ENCODE results near the gene TENM4.
"Not testable (repeated sequence)": the region's sequence is repeated elsewhere in the genome, so short reads cannot be mapped to it uniquely, and the experiment has no call there.

The TENM4 gene

DNA sequence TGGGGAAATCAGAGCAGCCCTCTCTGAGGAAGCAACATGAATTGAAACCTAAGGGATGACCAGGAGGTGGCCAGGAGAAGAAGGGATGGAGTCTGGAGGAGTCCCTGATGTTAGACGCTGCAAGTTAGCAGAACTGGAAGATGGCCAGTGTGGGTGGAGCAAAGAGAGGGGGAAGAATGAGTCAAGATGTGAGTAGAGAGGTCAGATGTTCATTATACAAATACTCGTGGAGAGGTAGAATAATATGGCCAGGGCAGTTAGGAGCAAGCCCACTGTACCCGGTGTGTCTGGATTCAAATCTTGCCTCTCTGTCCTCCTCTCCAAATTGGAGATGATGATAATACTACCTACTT is 242.0 kb downstream of the TENM4 start:
- DNase-seq, result no peak

DNA sequence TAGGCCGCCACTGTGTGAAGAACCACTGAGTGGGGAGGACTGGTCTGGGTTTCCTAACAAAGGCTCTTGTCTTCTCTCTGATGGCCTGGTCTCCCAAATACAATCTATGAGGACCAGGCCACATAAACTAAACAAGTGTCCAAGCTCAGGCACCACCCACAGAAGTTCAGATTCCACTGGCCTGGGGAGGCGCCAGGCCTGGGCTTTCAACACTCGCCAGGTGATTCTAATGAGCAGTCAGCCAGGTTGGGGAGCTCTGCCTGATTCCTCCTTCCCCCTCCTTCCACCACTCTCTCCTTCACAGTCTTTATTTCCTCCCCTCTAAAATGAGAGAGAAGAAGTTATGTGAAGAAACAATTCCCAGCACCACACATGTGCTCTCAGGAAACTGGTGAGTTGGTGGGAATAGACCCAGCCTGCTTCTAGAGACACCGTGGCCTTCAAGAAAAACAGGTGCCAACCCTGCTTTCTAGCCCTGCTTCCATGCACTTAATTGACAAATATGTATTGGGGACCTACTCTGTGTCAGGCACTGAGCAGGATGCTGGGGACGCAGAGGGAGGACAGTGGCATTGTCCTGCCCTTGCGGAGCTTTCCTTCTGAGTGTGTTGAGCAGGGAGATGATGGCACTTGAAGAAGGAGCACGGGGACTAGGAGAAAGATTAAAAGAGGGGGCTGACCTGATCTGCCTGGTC is 242.5 kb downstream of the TENM4 start:
- DNase-seq, result no peak

DNA sequence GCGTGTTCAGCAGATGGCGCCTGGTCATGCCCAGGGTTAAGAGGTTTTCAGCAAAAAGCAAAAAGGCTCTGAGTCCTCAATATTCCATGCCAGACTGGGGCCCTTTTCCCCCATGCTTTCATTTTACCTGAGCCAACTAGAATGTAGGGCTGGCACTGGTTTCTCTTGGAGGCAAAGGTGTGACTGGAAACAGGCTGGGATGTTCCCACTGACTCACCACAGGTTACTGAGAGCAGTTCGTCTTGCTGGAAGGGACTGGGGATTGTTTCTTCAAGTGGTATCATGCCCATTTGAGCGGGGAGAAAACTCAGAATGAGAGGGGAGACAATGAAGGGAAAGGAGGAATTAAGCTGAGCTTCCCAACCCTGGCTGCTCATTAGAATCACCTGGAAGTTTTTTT is 243.9 kb downstream of the TENM4 start:
- no peak for DNase-seq

DNA sequence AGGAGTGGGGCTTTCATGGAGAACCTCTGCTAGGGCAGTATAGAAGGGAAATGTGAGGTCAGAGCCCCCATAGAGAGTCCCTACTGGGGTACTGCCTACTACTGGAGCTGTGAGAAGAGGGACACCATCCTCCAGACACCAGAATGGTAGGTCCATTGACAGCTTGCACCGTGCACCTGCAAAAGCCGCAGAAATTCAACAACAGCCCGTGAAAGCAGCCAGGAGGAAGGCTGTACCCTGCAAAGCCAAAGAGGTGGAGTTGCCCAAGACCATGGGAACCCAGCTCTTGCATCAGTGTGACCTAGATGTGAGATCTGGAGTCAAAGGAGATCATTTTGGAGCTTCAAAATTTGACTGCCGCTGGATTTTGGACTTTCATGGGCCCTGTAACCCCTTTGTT is 245.6 kb downstream of the TENM4 start:
- DNase-seq, result no peak

DNA sequence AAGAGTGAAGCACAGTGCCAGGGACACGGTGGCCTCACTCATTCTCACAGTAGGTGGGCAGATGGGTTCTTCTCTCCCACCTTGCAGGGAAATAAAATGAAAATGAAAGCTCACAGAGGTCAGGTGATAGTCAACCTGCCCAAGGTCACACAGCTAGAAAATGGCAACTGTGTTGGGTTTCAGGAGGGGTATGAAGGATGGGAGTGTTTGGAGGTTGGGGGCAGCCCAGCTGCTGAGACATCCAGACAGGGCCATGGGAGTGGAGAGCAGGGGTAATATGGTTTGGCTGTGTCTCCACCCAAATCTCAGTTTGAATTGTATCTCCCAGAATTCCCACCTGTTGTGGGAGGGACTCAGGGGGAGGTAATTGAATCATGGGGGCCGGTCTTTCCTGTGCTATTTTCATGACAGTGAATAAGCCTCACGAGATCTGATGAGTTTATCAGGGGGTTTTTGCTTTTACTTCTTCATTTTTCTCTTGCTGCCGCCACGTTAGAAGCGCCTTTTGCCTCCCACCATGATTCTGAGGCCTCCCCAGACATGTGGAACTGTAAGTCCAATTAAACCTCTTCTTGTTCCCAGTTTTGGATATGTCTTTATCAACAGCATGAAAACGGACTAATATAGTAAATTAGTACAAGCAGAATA is 247.0 kb downstream of the TENM4 start:
- no peak for DNase-seq

DNA sequence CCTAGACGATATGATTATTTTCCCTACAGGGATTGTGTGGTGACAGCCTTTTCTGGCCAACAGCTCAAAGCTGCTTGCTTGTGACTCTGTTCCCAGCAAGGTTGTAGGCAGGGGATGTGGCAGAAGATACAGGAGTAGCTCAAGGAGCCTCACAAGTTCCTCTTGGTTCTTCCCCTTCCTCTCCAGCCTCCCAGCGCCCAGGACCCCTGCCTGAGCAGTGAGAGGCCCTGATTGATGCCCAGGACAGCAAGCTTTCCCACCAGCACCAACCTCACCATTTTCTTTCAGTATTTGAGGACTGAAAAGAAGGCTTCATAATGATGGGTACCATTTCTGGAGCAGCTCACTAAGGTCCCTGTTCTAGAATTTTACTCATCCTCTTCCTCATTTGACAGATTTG is 248.0 kb downstream of the TENM4 start:
- DNase-seq, result no peak

DNA sequence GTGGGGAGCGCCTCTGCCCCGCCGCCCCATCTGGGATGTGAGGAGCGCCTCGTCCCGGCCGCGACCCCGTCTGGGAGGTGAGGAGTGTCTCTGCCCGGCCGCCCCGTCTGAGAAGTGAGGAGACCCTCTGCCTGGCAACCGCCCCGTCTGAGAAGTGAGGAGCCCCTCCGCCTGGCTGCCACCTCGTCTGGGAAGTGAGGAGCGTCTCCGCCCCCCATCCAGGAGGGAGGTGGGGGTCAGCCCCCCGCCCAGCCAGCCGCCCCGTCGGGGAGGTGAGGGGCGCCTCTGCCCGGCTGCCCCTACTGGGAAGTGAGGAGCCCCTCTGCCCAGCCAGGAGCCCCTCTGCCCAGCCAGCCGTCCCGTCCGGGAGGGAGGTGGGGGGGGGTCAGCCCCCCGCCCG is 249.1 kb downstream of the TENM4 start:
- not testable (repeated sequence) for DNase-seq

DNA sequence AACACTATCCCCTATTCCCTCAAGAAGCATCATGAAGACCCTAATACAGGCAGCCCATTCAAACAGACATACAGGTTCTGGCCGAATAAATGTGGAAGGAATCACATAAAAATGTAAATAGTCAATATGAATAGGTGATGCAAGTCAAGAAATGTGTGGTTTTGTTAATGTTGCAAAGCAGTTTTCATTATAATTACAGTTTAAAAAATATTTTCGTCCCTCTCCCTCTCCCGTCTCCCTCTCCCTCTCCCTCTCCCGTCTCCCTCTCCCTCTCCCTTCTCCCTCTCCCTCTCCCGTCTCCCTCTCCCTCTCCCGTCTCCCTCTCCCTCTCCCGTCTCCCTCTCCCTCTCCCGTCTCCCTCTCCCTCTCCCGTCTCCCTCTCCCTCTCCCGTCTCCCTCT is 250.3 kb downstream of the TENM4 start:
- DNase-seq, result not testable (repeated sequence)

DNA sequence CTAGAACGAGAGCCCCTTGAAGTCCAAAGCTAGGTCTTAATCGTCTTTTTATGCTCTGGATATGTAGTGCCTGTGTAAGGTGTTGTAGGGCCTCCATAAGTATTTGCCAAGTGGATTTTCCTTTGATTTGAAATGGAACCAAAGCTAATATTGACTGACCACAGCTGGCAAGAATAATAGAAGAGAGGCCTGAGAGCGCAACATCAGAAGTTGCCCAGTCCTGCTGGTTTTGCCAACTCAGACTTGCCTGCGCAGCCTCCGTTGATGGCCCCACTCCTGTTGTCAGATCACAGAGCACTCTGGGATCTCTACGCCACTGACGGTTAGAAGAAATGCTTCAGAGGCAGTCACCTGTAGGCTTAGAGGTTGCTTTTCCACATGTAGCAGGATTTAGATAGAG is 251.2 kb downstream of the TENM4 start:
- no peak for DNase-seq

DNA sequence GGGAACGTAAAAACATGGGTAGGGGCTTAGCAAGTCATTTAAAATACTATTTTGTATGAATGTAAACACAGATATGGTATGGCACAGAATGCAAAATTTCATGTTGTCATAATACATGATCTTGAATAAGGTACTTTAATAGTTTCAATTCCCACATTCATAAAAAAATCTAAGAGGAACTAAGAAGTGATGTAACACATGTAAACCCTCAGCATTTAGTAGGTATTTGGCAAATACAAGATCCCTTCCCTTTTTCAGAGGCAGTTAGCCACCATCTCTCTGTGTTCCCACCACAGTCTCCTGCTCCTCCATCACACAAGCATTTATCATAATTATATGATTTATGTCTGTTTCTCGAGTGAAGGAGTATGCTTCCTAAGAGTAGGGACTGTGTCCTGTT is 251.8 kb downstream of the TENM4 start:
- DNase-seq, result no peak

DNA sequence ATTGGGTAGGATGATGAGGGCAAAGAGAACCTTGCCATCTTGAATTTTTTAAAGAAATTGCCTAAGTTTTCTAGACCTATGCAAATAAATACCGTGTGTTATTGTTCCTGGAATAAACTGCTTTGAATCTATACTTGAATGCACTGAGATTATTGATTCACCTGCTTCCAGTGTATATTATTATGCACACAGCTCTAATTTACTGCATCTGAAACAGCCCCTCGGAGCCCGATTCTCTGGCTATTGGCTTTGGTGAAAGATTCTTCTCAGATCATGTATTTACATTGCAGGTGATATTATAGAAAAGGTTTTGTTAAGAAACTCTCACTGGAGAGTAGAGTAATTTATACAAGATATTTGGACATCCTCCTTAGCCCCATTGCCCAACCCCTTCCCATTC is 254.2 kb downstream of the TENM4 start:
- no peak for DNase-seq

DNA sequence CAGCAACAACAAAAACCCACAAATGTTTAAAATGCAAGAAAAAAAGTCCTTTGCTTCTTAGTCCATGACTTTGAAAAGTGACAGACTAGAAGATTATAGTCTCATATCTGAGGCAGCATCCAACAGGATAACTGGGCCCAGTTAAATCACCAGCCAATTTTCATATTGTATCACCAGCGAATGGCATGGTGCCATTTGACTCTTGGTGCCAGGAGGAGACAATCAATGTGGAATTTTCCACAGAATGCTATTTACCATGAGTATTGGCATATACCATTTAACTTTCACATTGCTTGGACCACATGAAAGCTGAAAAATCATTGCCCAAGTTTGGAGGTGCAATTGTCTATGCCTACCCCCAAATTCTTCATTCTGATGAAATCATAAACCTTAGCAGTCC is 255.5 kb downstream of the TENM4 start:
- DNase-seq, result no peak

DNA sequence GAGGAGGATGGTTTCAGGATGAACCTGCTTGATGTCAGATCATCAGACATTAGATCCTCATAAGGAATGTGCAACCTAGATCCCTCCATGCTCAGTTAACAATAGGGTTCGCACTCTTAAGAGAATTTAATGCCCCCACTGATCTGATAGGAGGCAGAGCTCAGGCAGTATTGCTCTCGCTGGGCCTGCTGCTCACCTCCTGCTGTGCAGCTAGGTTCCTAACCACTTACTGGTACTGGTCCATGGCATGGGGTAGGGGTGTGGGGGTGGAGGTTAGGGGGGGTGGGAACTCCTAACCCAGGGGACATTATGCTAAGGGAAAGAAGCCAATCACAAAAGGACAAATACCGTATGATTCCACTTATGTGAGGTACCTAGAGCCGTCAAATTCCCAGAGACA is 256.5 kb downstream of the TENM4 start:
- DNase-seq, result no peak

DNA sequence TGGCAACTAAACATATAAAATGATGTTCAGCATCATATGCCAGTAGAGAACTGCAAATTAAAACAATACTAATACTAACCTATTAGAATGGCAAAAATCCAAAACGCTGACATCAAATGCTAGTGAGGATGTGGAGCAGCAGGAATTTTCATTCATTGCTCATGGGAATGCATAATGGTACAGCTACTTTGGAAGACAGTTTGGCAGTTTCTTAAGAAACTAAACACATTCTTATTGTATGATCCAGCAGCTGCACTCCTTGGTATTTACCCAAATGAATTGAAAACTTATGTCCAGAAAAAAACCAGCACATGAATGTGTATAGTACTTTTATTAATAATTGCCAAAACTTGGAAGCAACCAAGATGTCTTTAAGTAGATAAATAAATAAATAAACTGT is 258.0 kb downstream of the TENM4 start:
- DNase-seq, result no peak

DNA sequence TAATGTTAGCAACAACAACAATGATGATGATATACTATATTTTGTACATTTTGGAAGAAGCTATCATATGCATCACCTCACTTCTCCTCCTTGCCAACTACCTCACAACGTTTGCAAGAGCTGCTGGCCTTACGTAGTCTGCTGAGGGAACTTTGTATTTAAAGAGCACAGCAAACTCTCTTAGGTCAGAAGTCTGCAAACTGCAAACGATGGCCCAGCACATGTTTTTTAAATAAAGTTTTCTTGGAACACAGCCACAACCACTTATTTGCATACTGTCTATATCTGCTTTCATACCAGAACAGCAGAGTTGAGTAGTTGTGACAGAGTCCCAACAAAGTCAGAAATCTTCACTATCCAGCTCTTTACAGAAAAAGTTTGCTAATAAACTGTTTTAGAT is 261.7 kb downstream of the TENM4 start:
- DNase-seq, result no peak

DNA sequence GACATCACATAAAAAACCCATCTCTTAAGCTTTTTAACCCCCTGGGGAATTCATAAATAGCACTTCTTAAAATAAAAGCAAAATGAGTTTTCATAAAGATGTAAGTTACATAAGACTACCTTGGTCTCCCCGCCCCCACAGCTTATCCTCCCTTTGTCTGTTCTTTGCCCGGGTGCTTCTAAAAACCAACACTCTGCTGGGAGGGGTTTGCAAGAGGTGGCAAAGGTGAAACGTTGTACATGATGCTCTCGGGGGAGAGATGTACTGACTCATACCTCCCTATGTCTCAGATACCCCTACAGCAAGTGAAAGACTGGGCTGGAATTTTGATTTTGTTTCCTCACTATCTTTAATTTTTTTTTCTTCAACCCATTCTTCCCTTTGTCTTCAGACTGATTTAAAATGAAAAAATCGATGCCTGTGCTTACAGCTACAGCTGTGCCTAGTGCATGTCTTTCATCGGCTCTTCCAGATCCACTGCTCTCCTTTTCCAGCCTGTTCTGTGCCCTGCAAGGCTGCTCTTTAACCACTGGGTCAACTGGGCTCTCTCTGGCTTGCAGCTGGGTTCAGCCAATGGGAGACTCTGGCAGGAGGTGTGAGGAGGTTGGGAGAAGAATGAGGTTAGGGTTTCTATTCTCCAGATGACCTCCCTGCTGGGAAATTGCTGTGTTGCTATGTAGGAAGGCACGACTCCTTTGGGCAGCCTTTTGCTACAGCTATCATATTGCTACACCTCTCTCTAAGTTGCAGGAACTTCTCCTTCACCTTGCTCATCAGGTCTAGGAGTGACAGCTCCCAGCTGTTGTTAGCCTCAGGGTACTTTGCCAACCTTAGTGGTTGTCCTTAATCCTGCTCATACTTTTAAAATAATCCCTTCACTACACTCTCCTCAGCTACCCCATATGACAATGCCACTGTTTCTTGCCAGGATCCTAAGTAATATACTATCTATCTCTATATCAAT is 266.5 kb downstream of the TENM4 start:
- no peak for DNase-seq

DNA sequence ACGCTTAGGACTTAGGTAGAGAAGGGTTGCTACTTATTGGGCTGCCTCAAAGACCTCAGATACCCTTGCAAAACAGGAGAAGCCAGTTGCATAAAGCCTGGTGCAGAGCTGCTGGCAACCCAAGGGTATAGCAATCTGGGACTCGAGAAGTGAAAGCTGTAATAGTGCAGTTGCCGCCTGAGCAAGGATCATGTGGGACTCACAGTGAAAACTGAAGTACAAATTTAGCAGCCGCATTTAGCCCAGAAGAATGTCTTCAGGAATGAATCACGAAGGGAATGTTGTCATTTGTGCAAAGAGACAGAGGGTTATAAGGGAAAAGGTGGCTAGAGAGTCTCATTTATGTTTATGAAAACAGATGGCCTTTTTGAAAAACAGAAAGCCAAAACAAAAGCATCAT is 267.2 kb downstream of the TENM4 start:
- no peak for DNase-seq

DNA sequence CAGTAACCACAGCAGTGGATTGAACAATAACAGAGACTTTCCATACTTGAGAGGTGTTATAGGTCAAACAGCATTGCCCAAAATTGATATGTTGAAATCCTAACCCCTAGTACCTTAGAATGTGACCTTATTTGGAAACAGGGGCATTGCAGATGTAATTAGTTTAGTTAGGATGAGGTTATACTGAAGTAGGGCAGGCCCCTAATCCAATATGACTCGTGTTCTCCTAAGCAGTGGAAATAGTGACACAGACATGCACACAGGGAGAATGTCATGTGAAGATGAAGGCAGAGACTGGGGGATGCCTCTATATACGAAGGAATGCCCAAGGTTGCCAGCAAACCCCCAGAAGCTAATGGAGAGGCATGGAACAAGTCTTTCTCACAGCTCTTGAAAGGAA is 270.5 kb downstream of the TENM4 start:
- no peak for DNase-seq

DNA sequence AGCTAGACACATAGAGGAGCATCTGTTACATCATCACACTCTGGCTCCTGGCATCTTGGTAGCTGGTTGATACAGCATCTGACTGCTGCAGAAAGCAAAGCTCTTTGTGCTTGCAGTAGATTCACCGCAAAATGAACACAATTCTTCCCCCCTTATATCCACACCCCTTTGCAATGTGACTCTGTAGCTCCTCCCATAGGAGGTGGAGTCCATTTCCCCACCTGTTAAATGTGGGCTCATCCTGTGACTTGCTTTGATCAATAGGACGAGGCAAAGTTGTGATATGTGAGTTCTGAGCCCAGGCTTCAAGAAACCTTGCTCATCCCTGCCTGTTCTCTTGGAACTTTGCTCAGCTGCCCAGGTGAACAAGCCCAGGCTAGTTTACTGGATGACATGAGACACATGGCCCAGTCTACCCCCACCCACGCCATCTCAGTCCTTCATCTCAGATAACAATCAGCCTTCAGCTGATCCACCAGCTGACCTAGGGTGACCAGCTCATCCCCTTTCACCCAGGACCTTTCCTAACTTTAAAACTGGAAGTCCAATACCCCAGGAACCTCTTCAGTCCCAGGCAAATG is 272.2 kb downstream of the TENM4 start:
- DNase-seq, result no peak

DNA sequence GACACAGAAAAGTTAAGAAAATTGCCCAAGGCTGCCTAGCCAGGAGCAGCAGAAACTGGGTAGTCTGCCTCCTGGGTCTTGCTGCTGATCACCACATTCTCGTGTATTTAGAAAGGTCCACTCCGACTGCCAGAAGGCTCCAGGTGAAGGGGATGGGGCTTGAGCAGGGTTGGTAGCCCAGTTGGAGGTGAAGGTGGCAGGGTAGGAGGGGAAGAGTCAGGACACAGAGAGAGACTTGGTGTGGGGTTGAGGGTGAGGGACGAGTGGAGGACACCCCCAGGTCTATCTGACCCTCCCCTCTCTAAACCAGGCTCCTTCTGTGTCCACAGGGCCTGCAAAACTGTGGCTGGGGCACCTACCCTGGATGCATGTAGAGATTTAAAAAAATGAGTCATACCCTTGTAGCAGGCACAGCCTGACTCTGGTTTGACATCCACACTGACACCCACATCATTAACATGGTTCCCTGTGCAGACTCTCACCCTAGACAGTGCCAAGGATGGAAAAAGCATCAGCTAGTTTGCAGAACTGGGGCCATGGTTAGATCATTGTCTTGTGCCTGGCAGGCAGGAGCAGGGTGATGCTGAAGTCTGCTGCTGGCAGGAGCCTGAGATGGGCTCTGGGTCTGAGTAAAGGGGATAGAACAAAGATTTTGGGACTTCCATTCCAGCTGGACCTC is 273.2 kb downstream of the TENM4 start:
- DNase-seq, result no peak

DNA sequence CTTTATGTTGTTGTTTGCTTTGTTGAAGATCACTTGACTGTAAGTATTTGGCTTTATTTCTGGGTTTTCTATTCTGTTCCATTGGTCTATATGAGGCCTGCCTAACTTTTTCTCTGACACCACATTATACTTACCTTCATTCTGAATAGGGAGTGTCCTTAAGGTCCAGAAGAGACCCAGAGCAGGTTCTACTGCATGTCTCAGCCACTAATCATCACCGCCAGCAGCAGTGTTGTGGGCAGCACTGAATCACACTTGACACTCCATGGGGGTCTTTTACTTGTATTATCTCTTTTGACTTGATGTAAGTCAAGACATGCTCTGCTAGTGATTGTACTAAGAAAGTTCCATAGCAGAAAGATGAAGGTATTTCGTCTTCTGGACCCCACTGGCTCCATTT is 274.9 kb downstream of the TENM4 start:
- DNase-seq, result no peak

DNA sequence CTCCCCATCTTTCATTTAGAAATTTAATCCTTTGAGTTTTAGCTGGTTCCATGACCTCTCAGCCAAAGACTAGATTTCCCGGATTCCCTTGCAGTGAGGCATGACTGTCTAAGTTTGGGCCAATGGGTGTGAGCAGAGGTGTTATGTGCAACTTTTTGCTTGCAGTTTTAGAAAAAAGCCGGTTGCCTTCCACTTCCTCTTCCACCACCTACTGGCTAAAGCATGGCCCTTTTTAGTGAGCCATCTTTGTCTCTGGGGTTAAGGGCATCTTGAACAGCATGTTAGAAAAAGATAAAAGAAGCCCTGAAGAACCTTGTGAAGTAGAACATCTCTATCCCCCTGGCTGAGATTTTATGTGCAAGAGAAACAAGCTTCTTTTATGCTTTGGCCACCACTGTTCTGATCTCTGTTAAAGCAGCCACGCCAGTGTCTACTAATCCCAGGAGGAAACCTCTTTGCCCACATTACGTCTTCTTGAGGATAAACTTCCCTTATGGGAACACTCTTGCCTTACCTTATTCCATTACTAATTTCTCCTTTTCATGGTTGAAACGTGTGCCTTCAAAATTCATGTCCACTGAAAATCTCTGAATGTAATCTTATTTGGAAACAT is 279.9 kb downstream of the TENM4 start:
- no peak for DNase-seq
